Liver (tissue), 9 donors: ENCODE data around the gene PRKCD. TPM values are rescaled to one million over a fixed set of nuclear protein-coding genes. Genes with fewer than 3 reads are reported as not detected.

Experiments used
- DNase-seq: peaks from one replicate; pipeline ENCODE4 v3.0.0-alpha.2; 2017; ENCODE audit warnings: low spot score
- H3K27ac ChIP-seq, 2 donors: one replicate each; pipeline ENCODE4 v1.7.0; 2013; ENCODE audit warnings: inconsistent platforms in 2 of 2, low read length in 2 of 2, control low read depth in 1 of 2, low read depth in 1 of 2, mild to moderate bottlenecking in 1 of 2
- H3K27me3 ChIP-seq, 4 donors: one replicate each; pipeline versions ENCODE4 v1.6.1 to v1.7.0; 2013; ENCODE audit warnings: low read length in 3 of 4, inconsistent platforms in 1 of 4, mild to moderate bottlenecking in 1 of 4, moderate library complexity in 1 of 4; ENCODE audit not compliant: control insufficient read depth in 4 of 4, insufficient read depth in 4 of 4
- H3K36me3 ChIP-seq, 4 donors: one replicate each; pipeline versions ENCODE4 v1.6.1 to v1.7.0; 2013; ENCODE audit warnings: low read length in 3 of 4, mild to moderate bottlenecking in 3 of 4, low read depth in 1 of 4, moderate library complexity in 1 of 4; ENCODE audit not compliant: control insufficient read depth in 4 of 4, insufficient read depth in 3 of 4
- H3K4me1 ChIP-seq, 4 donors: one replicate each; pipeline versions ENCODE4 v1.6.1 to v1.7.0; 2013; ENCODE audit warnings: low read length in 3 of 4, mild to moderate bottlenecking in 3 of 4, moderate library complexity in 1 of 4; ENCODE audit not compliant: control insufficient read depth in 4 of 4, insufficient read depth in 4 of 4
- H3K4me3 ChIP-seq, 3 donors: one replicate each; pipeline versions ENCODE4 v1.6.1 to v1.7.0; 2013; ENCODE audit warnings: low read length in 3 of 3, control low read depth in 1 of 3, low read depth in 1 of 3, mild to moderate bottlenecking in 1 of 3
- H3K9ac ChIP-seq, 2 donors: one replicate each; pipeline ENCODE4 v1.7.0; 2013; ENCODE audit warnings: low read length in 2 of 2, mild to moderate bottlenecking in 2 of 2, moderate library complexity in 2 of 2, control low read depth in 1 of 2, low read depth in 1 of 2
- H3K9me3 ChIP-seq, 4 donors: one replicate each; pipeline versions ENCODE4 v1.6.1 to v1.7.0; 2013; ENCODE audit warnings: low read length in 3 of 4; ENCODE audit not compliant: control insufficient read depth in 4 of 4
- EGR1 ChIP-seq, 2 donors: IDR thresholded peaks; 2 replicates each; pipeline ENCODE4 v1.6.1; 2016 to 2018; ENCODE audit warnings: antibody characterized with exemption in 2 of 2, low read depth in 2 of 2
- FOXA1 ChIP-seq: IDR thresholded peaks from 2 replicates; pipeline ENCODE4 v1.6.1; 2016; ENCODE audit warnings: antibody characterized with exemption
- FOXA2 ChIP-seq: IDR thresholded peaks from 2 replicates; pipeline ENCODE4 v1.6.1; 2016; ENCODE audit warnings: antibody characterized with exemption
- GABPA ChIP-seq, 2 donors: IDR thresholded peaks in 1 of 2; conservative IDR thresholded peaks in 1 of 2; 2 replicates each; pipeline ENCODE4 v1.6.1; 2016; ENCODE audit warnings: antibody characterized with exemption in 2 of 2, mild to moderate bottlenecking in 1 of 2, moderate library complexity in 1 of 2
- HNF4A ChIP-seq, 2 donors: conservative IDR thresholded peaks; 2 replicates each; pipeline ENCODE4 v1.6.1; 2016; ENCODE audit warnings: antibody characterized with exemption in 2 of 2, mild to moderate bottlenecking in 2 of 2
- HNF4G ChIP-seq: IDR thresholded peaks from 2 replicates; pipeline ENCODE4 v1.6.1; 2016; ENCODE audit warnings: antibody characterized with exemption
- JUND ChIP-seq, 2 donors: IDR thresholded peaks; 2 replicates each; pipeline ENCODE4 v1.6.1; 2016; ENCODE audit warnings: antibody characterized with exemption in 2 of 2
- NR2F2 ChIP-seq: IDR thresholded peaks from 2 replicates; pipeline ENCODE4 v1.6.1; 2016; ENCODE audit warnings: antibody characterized with exemption
- RAD21 ChIP-seq, 2 donors: IDR thresholded peaks; 2 replicates each; pipeline ENCODE4 v1.6.1; 2016; ENCODE audit warnings: antibody characterized with exemption in 2 of 2, mild to moderate bottlenecking in 2 of 2
- RXRA ChIP-seq, 2 donors: IDR thresholded peaks; 2 replicates each; pipeline ENCODE4 v1.6.1; 2017 to 2018; ENCODE audit warnings: antibody characterized with exemption in 2 of 2, mild to moderate bottlenecking in 1 of 2
- SP1 ChIP-seq: IDR thresholded peaks from 2 replicates; pipeline ENCODE4 v1.6.1; 2018; ENCODE audit warnings: antibody characterized with exemption, mild to moderate bottlenecking
- TAF1 ChIP-seq: conservative IDR thresholded peaks from 2 replicates; pipeline ENCODE4 v1.6.1; 2016; ENCODE audit warnings: antibody characterized with exemption, mild to moderate bottlenecking
- YY1 ChIP-seq: IDR thresholded peaks from 2 replicates; pipeline ENCODE4 v1.6.1; 2016; ENCODE audit warnings: antibody characterized with exemption, mild to moderate bottlenecking
- WGBS: extraction: QIAGEN DNeasy Blood & Tissue Kit; methylation state at CpG from one replicate; pipeline ENCODE4 v1.1.7; 2013; 5-methylcytosine and 5-hydroxymethylcytosine counted together
- polyA plus RNA-seq, 2 donors: library from polyadenylated mRNA; stranded (reverse) in 1 of 2; unstranded in 1 of 2; fragments of 200-250 nt in 1 of 2; fragments of >200 nt in 1 of 2; fragmentation: Nextera tagmentation in 1 of 2; extraction: Ambion mirVana in 1 of 2; gene quantifications; one replicate each; pipeline versions ENCODE4 v1.2.1 to v1.2.3, GENCODE V29; 2013 to 2015
- total RNA-seq, 2 donors: library from RNA; depleted of rRNA; stranded (reverse); fragments of >200 nt; gene quantifications; one replicate each; pipeline ENCODE4 v1.2.3, GENCODE V29; 2014
- TF ChIP-seq, protein P1 (sequence below): IDR thresholded peaks from 2 replicates; pipeline ENCODE4 v1.6.1; 2016; ENCODE audit warnings: antibody characterized with exemption
- TF ChIP-seq, protein P2 (sequence below): IDR thresholded peaks from 2 replicates; pipeline ENCODE4 v1.6.1; 2016; ENCODE audit warnings: antibody characterized with exemption
- TF ChIP-seq, protein P3 (sequence below): IDR thresholded peaks from 2 replicates; pipeline ENCODE4 v1.6.1; 2016; ENCODE audit warnings: antibody characterized with exemption
- TF ChIP-seq, protein P4 (sequence below): IDR thresholded peaks from 2 replicates; pipeline ENCODE4 v1.6.1; 2016; ENCODE audit warnings: antibody characterized with exemption, mild to moderate bottlenecking
- TF ChIP-seq, protein P5 (sequence below): fragments of 150-350 bp; IDR thresholded peaks from 2 replicates; pipeline ENCODE4 v1.5.1; 2017; ENCODE audit warnings: improper control_type of control experiment, low read depth, low read length; ENCODE audit not compliant: missing input control
- donor health status: healthy.
- donor health status: healthy.
- donor health status: healthy.
- donor health status: healthy.
- donor health status: healthy.

Gene PRKCD
- total and polyA plus RNA-seq, 4 donors: 3.1 to 7.3 (median 3.4) TPM

DNA sequence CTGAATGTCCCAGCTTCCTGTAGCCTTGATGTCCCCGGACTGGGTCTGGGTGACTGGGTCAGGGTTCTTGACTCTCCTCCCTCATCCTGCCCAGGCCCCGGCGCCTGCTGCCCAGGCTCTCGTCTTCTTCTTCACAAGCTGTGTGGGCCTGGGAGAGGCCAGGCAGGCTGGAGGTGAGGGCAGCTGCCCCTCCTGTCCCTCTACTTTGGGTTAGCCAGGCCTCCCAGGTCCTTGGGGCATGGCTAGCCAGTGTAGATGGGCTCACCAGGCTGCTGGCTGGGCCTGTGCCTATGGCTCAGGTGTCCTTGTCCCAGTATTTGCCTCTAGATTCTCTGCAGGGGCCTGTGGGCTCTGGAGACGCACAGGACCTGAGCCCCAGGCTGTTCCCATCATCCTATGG is 63.0 kb downstream of the PRKCD start:
- no peaks in the 10 kb centered on the region for H3K4me1 ChIP-seq
- no peak overlapping the region for H3K4me3 ChIP-seq
- no peak for DNase-seq
- no peaks in the 10 kb centered on the region for H3K9me3 ChIP-seq
- 82% methylated on average over 5 of the region's 5 CpGs for WGBS
- peaks cover 32 to 64% (median 37%) of the 10 kb centered on the region in 4 donors for H3K36me3 ChIP-seq
- H3K9ac ChIP-seq: no peak overlapping the region
- TF ChIP-seq GABPA (IDR thresholded peaks at IDR 0.05 in 1 of 2, conservative IDR thresholded peaks at IDR 0.05 in 1 of 2) (no peak), FOXA2 (no peak), NR2F2 (no peak), FOXA1 (no peak), YY1 (no peak), SP1 (no peak), EGR1 (IDR thresholded peaks at IDR 0.05; ENCODE audit: low read depth in 2 of 2) (no peak), RAD21 (IDR thresholded peaks at IDR 0.05) (no peak), HNF4A (conservative IDR thresholded peaks at IDR 0.05) (no peak), TAF1 (no peak), JUND (IDR thresholded peaks at IDR 0.05) (no peak)
- TF ChIP-seq, protein P1, sequence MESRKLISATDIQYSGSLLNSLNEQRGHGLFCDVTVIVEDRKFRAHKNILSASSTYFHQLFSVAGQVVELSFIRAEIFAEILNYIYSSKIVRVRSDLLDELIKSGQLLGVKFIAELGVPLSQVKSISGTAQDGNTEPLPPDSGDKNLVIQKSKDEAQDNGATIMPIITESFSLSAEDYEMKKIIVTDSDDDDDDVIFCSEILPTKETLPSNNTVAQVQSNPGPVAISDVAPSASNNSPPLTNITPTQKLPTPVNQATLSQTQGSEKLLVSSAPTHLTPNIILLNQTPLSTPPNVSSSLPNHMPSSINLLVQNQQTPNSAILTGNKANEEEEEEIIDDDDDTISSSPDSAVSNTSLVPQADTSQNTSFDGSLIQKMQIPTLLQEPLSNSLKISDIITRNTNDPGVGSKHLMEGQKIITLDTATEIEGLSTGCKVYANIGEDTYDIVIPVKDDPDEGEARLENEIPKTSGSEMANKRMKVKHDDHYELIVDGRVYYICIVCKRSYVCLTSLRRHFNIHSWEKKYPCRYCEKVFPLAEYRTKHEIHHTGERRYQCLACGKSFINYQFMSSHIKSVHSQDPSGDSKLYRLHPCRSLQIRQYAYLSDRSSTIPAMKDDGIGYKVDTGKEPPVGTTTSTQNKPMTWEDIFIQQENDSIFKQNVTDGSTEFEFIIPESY: no peak
- TF ChIP-seq, protein P2, sequence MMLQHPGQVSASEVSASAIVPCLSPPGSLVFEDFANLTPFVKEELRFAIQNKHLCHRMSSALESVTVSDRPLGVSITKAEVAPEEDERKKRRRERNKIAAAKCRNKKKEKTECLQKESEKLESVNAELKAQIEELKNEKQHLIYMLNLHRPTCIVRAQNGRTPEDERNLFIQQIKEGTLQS: no peak
- TF ChIP-seq, protein P3, sequence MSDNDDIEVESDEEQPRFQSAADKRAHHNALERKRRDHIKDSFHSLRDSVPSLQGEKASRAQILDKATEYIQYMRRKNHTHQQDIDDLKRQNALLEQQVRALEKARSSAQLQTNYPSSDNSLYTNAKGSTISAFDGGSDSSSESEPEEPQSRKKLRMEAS: no peak
- H3K27me3 ChIP-seq: no peaks in the 10 kb centered on the region
- H3K27ac ChIP-seq: no peak overlapping the region

DNA sequence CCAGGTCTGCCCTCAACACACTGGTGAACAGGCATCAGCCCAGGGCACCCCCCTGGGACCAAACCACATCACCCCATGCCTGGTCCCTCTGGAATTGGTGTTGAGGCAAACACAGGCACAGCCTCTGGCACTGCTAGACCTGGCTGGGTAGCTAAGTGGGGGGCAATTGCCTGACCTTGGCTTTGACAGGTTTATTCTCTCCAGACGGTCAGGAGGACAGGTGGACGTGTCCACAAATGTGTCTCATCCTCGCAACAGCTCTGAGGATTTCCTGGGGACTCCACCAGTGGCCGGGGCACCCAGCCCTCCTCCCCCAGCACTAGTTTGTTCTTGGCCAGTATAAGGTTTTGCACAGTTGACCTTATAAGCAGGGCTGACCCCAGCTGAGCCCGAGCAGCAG is 63.5 kb downstream of the PRKCD start:
- TF ChIP-seq, protein P2: no peak
- TF ChIP-seq FOXA1 (no peak), RAD21 (IDR thresholded peaks at IDR 0.05) (no peak), HNF4G (no peak), YY1 (no peak), NR2F2 (no peak), GABPA (IDR thresholded peaks at IDR 0.05 in 1 of 2, conservative IDR thresholded peaks at IDR 0.05 in 1 of 2) (no peak), RXRA (IDR thresholded peaks at IDR 0.05) (no peak), EGR1 (IDR thresholded peaks at IDR 0.05; ENCODE audit: low read depth in 2 of 2) (no peak), JUND (IDR thresholded peaks at IDR 0.05) (no peak)
- TF ChIP-seq, protein P4, sequence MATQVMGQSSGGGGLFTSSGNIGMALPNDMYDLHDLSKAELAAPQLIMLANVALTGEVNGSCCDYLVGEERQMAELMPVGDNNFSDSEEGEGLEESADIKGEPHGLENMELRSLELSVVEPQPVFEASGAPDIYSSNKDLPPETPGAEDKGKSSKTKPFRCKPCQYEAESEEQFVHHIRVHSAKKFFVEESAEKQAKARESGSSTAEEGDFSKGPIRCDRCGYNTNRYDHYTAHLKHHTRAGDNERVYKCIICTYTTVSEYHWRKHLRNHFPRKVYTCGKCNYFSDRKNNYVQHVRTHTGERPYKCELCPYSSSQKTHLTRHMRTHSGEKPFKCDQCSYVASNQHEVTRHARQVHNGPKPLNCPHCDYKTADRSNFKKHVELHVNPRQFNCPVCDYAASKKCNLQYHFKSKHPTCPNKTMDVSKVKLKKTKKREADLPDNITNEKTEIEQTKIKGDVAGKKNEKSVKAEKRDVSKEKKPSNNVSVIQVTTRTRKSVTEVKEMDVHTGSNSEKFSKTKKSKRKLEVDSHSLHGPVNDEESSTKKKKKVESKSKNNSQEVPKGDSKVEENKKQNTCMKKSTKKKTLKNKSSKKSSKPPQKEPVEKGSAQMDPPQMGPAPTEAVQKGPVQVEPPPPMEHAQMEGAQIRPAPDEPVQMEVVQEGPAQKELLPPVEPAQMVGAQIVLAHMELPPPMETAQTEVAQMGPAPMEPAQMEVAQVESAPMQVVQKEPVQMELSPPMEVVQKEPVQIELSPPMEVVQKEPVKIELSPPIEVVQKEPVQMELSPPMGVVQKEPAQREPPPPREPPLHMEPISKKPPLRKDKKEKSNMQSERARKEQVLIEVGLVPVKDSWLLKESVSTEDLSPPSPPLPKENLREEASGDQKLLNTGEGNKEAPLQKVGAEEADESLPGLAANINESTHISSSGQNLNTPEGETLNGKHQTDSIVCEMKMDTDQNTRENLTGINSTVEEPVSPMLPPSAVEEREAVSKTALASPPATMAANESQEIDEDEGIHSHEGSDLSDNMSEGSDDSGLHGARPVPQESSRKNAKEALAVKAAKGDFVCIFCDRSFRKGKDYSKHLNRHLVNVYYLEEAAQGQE: no peak
- TF ChIP-seq, protein P1: no peak
- TF ChIP-seq, protein P5, sequence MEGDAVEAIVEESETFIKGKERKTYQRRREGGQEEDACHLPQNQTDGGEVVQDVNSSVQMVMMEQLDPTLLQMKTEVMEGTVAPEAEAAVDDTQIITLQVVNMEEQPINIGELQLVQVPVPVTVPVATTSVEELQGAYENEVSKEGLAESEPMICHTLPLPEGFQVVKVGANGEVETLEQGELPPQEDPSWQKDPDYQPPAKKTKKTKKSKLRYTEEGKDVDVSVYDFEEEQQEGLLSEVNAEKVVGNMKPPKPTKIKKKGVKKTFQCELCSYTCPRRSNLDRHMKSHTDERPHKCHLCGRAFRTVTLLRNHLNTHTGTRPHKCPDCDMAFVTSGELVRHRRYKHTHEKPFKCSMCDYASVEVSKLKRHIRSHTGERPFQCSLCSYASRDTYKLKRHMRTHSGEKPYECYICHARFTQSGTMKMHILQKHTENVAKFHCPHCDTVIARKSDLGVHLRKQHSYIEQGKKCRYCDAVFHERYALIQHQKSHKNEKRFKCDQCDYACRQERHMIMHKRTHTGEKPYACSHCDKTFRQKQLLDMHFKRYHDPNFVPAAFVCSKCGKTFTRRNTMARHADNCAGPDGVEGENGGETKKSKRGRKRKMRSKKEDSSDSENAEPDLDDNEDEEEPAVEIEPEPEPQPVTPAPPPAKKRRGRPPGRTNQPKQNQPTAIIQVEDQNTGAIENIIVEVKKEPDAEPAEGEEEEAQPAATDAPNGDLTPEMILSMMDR: no peak
- no peaks in the 10 kb centered on the region for H3K27me3 ChIP-seq
- H3K4me1 ChIP-seq: no peaks in the 10 kb centered on the region
- H3K27ac ChIP-seq: no peak overlapping the region
- no peak for DNase-seq
- H3K9me3 ChIP-seq: no peaks in the 10 kb centered on the region
- WGBS: 87% methylated on average over 5 of the region's 5 CpGs
- H3K4me3 ChIP-seq: no peak overlapping the region
- no peak overlapping the region for H3K9ac ChIP-seq
- H3K36me3 ChIP-seq: peaks cover 33 to 69% (median 38%) of the 10 kb centered on the region in 4 donors
